ENCODE measurements around the gene SCTR. TPM values are rescaled to one million over a fixed set of nuclear protein-coding genes. Genes with fewer than 3 reads are reported as not detected.
A peak's percentile ranks its signal among the peaks of the same experiment; 100 is the strongest.
"Not testable (repeated sequence)": the region's sequence is repeated elsewhere in the genome, so short reads cannot be mapped to it uniquely, and the experiment has no call there.

SCTR gene
- total RNA-seq, 1 donor from 2014 or later = not detected

GRCh38 chr2:119415630-119416029 lies 108.7 kb downstream of the SCTR start:
- H3K36me3 Mint-ChIP-seq (ENCODE audit: low read depth) = no peaks in the 10 kb centered on the region
- H3K9me3 Mint-ChIP-seq = no peaks in the 10 kb centered on the region
- H3K27ac Mint-ChIP-seq = no peak overlapping the region
- no peak for DNase-seq
- H3K4me3 Mint-ChIP-seq = no peak overlapping the region
- intact Hi-C loops (cut with micrococcal nuclease) = no loop called here
- H3K4me1 Mint-ChIP-seq = peaks cover 2% of the 10 kb centered on the region
- H3K27me3 Mint-ChIP-seq = peaks cover 13% of the 10 kb centered on the region

GRCh38 chr2:119414894-119415293 lies 109.4 kb downstream of the SCTR start:
- no peaks in the 10 kb centered on the region for H3K36me3 Mint-ChIP-seq (ENCODE audit: low read depth)
- H3K4me3 Mint-ChIP-seq = no peak overlapping the region

DNA sequence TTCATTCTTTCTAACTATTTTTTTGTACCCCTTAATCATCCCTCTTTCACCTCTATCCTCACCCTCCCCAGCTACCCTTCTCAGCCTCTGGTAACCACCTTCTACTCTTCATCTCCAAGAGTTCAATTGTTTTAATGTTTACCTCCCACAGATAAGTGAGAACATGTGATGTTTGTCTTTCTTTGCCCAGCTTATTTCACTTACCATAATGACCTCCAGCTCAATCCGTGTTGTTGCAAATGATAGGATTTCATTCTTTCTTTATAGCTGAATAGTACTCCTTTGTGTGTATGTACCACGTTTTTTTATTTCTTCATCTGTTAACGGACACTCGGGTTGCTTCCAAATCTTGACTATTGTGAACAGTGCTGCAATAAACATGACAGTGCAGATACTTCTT lies 114.8 kb downstream of the SCTR start:
- peaks cover 12% of the 10 kb centered on the region for H3K27me3 Mint-ChIP-seq
- no peaks in the 10 kb centered on the region for H3K36me3 Mint-ChIP-seq (ENCODE audit: low read depth)
- H3K9me3 Mint-ChIP-seq = no peaks in the 10 kb centered on the region
- intact Hi-C loops (cut with micrococcal nuclease) = no loop called here
- DNase-seq = no peak
- H3K4me1 Mint-ChIP-seq = no peaks in the 10 kb centered on the region
- no peak overlapping the region for H3K27ac Mint-ChIP-seq
- H3K4me3 Mint-ChIP-seq = no peak overlapping the region

More at GRCh38 chr2:119414894-119415293, 109.4 kb downstream of the SCTR start:
- DNase-seq = no peak
- Mint-ChIP-seq H3K9me3 (no peaks in the 10 kb centered on the region), H3K27me3 (peaks cover 13% of the 10 kb centered on the region), H3K27ac (no peak overlapping the region), H3K4me1 (peaks cover 2% of the 10 kb centered on the region)
- intact Hi-C loops (cut with micrococcal nuclease) = no loop called here

DNA sequence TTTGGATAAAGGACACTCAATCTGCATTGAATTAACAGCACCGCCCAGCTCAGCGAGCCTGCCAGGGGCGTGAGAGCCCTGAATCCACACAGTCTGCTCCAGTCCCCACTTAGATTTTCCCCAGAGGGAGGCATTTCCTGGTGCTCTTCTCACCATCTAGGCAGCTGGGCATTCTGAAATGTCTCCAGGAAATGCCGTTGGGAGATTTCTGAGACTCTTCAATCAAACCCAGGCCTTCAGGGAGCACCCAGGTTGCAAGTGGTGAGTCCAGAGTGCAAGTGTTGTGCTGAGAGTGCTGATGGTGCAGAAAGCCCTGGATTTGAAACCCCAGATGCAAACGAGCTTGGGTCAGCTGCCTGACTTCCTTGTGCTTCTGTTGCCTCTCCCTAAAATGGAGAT lies 116.1 kb downstream of the SCTR start:
- no peak for DNase-seq
- H3K27me3 Mint-ChIP-seq = peaks cover 12% of the 10 kb centered on the region
- no peaks in the 10 kb centered on the region for H3K4me1 Mint-ChIP-seq
- no peak overlapping the region for H3K4me3 Mint-ChIP-seq
- no peaks in the 10 kb centered on the region for H3K9me3 Mint-ChIP-seq
- intact Hi-C loops (cut with micrococcal nuclease) = no loop called here
- no peaks in the 10 kb centered on the region for H3K36me3 Mint-ChIP-seq (ENCODE audit: low read depth)
- no peak overlapping the region for H3K27ac Mint-ChIP-seq

- intact Hi-C loops (cut with micrococcal nuclease) = loop anchor here (1.0 kb wide), 1 partner anchor 69 kb away; no protein-coding TSS in a partner anchor
- Mint-ChIP-seq H3K9me3 (no peaks in the 10 kb centered on the region), H3K4me1 (no peaks in the 10 kb centered on the region), H3K27ac (no peak overlapping the region), H3K27me3 (peaks cover 12% of the 10 kb centered on the region), H3K4me3 (no peak overlapping the region), H3K36me3 (ENCODE audit: low read depth) (no peaks in the 10 kb centered on the region)
- DNase-seq = peak; percentile 76
Measured at GRCh38 chr2:119407430-119408220, 116.7 kb downstream of the SCTR start.

GRCh38 chr2:119405151-119405550 lies 119.1 kb downstream of the SCTR start:
- no peak for DNase-seq
- H3K27me3 Mint-ChIP-seq = peaks cover 6% of the 10 kb centered on the region
- intact Hi-C loops (cut with micrococcal nuclease) = no loop called here
- H3K36me3 Mint-ChIP-seq (ENCODE audit: low read depth) = no peaks in the 10 kb centered on the region
- no peaks in the 10 kb centered on the region for H3K9me3 Mint-ChIP-seq
- H3K4me1 Mint-ChIP-seq = no peaks in the 10 kb centered on the region
- no peak overlapping the region for H3K4me3 Mint-ChIP-seq
- H3K27ac Mint-ChIP-seq = no peak overlapping the region

DNA sequence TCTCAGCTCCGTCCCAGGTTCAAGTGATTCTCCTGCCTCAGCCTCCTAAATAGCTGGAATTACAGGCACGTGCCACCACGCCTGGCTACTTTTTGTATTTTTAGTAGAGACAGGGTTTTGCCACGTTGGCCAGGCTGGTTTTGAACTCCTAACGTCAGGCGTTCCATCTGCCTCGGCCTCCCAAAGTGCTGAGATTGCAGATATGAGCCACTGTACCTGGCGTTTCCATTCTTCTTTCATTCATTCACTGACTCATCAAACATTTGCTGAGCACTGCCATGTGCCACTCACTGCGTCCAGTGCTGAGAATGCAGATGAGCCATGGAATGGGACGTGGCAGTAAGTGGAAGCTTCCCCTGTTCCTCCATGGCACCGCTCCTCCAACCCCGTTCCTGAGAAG lies 120.7 kb downstream of the SCTR start:
- intact Hi-C loops (cut with micrococcal nuclease); H3K4me1 Mint-ChIP-seq; H3K27ac Mint-ChIP-seq; H3K4me3 Mint-ChIP-seq; DNase-seq; H3K9me3 Mint-ChIP-seq; H3K36me3 Mint-ChIP-seq (ENCODE audit: low read depth); H3K27me3 Mint-ChIP-seq: not testable (repeated sequence)

- Mint-ChIP-seq H3K36me3 (ENCODE audit: low read depth) (no peaks in the 10 kb centered on the region), H3K27me3 (peaks cover 3% of the 10 kb centered on the region), H3K9me3 (no peaks in the 10 kb centered on the region), H3K4me1 (peaks cover 3% of the 10 kb centered on the region), H3K4me3 (no peak overlapping the region), H3K27ac (no peak overlapping the region)
- no peak for DNase-seq
- intact Hi-C loops (cut with micrococcal nuclease) = no loop called here
Measured at GRCh38 chr2:119402645-119403560, 121.4 kb downstream of the SCTR start.

GRCh38 chr2:119402106-119402505 lies 122.2 kb downstream of the SCTR start:
- Mint-ChIP-seq H3K4me3 (no peak overlapping the region), H3K27me3 (peaks cover 3% of the 10 kb centered on the region), H3K27ac (no peak overlapping the region), H3K36me3 (ENCODE audit: low read depth) (no peaks in the 10 kb centered on the region), H3K4me1 (peaks cover 3% of the 10 kb centered on the region), H3K9me3 (no peaks in the 10 kb centered on the region)
- DNase-seq = no peak
- intact Hi-C loops (cut with micrococcal nuclease) = no loop called here

- Mint-ChIP-seq H3K27me3 (peaks cover 8% of the 10 kb centered on the region), H3K9me3 (no peaks in the 10 kb centered on the region), H3K4me1 (peaks cover 3% of the 10 kb centered on the region), H3K4me3 (no peak overlapping the region), H3K36me3 (ENCODE audit: low read depth) (no peaks in the 10 kb centered on the region), H3K27ac (no peak overlapping the region)
- DNase-seq = no peak
- intact Hi-C loops (cut with micrococcal nuclease) = no loop called here
Measured at GRCh38 chr2:119397196-119397595, 127.1 kb downstream of the SCTR start.

GRCh38 chr2:119393971-119394748 lies 130.1 kb downstream of the SCTR start:
- Mint-ChIP-seq H3K27me3 (peaks cover 10% of the 10 kb centered on the region), H3K27ac (no peak overlapping the region), H3K9me3 (no peaks in the 10 kb centered on the region), H3K4me3 (no peak overlapping the region), H3K36me3 (ENCODE audit: low read depth) (no peaks in the 10 kb centered on the region), H3K4me1 (peaks cover 3% of the 10 kb centered on the region)
- intact Hi-C loops (cut with micrococcal nuclease) = no loop called here
- no peak for DNase-seq

All from activated CD4-positive, alpha-beta T cell treated with anti-CD3 and anti-CD28 coated beads, Interleukin-2, amount 10 ng/mL, durations not matched to agents 24 days and 14 days (primary cell).